ENCODE measurements around the gene PFN3. TPM values are rescaled to one million over a fixed set of nuclear protein-coding genes. Genes with fewer than 3 reads are reported as not detected.

The PFN3 gene
- total and polyA plus RNA-seq, 2 of the 13 experiments (the other 11 are each of a cell fraction or from before 2014, with no cell fraction given): not detected

- TF ChIP-seq, protein P1, sequence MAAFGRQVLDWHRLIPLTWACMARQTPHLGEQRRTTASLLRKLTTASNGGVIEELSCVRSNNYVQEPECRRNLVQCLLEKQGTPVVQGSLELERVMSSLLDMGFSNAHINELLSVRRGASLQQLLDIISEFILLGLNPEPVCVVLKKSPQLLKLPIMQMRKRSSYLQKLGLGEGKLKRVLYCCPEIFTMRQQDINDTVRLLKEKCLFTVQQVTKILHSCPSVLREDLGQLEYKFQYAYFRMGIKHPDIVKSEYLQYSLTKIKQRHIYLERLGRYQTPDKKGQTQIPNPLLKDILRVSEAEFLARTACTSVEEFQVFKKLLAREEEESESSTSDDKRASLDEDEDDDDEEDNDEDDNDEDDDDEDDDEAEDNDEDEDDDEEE (CRISPR knock-in tag; IDR thresholded peaks at IDR 0.05): no peak
- TF ChIP-seq POLR2AphosphoS2 (IDR thresholded peaks at IDR 0.05; ENCODE audit: low read depth, low read length) (no peak), ZNF629 (CRISPR knock-in tag; conservative IDR thresholded peaks at IDR 0.05) (no peak), ZNF563 (CRISPR knock-in tag; IDR thresholded peaks at IDR 0.05) (no peak), PCBP1 (IDR thresholded peaks at IDR 0.05; ENCODE audit: borderline replicate concordance, low read depth, low read length) (no peak), ZNF496 (CRISPR knock-in tag; IDR thresholded peaks at IDR 0.05; ENCODE audit: insufficient replicate concordance) (no peak), NFAT5 (CRISPR knock-in tag; IDR thresholded peaks at IDR 0.05) (no peak)
- TF ChIP-seq, protein P2, sequence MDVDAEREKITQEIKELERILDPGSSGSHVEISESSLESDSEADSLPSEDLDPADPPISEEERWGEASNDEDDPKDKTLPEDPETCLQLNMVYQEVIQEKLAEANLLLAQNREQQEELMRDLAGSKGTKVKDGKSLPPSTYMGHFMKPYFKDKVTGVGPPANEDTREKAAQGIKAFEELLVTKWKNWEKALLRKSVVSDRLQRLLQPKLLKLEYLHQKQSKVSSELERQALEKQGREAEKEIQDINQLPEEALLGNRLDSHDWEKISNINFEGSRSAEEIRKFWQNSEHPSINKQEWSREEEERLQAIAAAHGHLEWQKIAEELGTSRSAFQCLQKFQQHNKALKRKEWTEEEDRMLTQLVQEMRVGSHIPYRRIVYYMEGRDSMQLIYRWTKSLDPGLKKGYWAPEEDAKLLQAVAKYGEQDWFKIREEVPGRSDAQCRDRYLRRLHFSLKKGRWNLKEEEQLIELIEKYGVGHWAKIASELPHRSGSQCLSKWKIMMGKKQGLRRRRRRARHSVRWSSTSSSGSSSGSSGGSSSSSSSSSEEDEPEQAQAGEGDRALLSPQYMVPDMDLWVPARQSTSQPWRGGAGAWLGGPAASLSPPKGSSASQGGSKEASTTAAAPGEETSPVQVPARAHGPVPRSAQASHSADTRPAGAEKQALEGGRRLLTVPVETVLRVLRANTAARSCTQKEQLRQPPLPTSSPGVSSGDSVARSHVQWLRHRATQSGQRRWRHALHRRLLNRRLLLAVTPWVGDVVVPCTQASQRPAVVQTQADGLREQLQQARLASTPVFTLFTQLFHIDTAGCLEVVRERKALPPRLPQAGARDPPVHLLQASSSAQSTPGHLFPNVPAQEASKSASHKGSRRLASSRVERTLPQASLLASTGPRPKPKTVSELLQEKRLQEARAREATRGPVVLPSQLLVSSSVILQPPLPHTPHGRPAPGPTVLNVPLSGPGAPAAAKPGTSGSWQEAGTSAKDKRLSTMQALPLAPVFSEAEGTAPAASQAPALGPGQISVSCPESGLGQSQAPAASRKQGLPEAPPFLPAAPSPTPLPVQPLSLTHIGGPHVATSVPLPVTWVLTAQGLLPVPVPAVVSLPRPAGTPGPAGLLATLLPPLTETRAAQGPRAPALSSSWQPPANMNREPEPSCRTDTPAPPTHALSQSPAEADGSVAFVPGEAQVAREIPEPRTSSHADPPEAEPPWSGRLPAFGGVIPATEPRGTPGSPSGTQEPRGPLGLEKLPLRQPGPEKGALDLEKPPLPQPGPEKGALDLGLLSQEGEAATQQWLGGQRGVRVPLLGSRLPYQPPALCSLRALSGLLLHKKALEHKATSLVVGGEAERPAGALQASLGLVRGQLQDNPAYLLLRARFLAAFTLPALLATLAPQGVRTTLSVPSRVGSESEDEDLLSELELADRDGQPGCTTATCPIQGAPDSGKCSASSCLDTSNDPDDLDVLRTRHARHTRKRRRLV (CRISPR knock-in tag; IDR thresholded peaks at IDR 0.05): no peak
- TF ChIP-seq, protein P3, sequence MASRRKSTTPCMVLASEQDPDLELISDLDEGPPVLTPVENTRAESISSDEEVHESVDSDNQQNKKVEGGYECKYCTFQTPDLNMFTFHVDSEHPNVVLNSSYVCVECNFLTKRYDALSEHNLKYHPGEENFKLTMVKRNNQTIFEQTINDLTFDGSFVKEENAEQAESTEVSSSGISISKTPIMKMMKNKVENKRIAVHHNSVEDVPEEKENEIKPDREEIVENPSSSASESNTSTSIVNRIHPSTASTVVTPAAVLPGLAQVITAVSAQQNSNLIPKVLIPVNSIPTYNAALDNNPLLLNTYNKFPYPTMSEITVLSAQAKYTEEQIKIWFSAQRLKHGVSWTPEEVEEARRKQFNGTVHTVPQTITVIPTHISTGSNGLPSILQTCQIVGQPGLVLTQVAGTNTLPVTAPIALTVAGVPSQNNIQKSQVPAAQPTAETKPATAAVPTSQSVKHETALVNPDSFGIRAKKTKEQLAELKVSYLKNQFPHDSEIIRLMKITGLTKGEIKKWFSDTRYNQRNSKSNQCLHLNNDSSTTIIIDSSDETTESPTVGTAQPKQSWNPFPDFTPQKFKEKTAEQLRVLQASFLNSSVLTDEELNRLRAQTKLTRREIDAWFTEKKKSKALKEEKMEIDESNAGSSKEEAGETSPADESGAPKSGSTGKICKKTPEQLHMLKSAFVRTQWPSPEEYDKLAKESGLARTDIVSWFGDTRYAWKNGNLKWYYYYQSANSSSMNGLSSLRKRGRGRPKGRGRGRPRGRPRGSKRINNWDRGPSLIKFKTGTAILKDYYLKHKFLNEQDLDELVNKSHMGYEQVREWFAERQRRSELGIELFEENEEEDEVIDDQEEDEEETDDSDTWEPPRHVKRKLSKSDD (CRISPR knock-in tag; IDR thresholded peaks at IDR 0.05; ENCODE audit: low read depth): no peak
These were observed 46.0 kb upstream of the PFN3 start, which contains the start of gene PRR7 (continued) for GRCh38 chr5:177446200-177447065.

Data from HepG2 (cell line).